Fibroblast of pulmonary artery (primary cell): ENCODE data around the gene RER1.
"Not testable (repeated sequence)": the region's sequence is repeated elsewhere in the genome, so short reads cannot be mapped to it uniquely, and the experiment has no call there.

ENCODE experiments used
- DNase-seq: peaks from one replicate; pipeline ENCODE4 v3.0.0-alpha.2; 2010; ENCODE audit warnings: low read depth
- H3K4me3 ChIP-seq: replicated peaks from 2 replicates; pipeline ENCODE4 v1.5.1; 2011; ENCODE audit warnings: low read depth, mild to moderate bottlenecking, control low read depth, low read length, moderate library complexity
- CTCF ChIP-seq: IDR thresholded peaks from 2 replicates; pipeline ENCODE4 v1.5.1; 2011; ENCODE audit warnings: mild to moderate bottlenecking, control low read depth, low read length, inconsistent platforms; ENCODE audit errors: missing control alignments

Gene RER1

GRCh38 chr1:2437617-2438016 is 46.0 kb downstream of the RER1 start:
- TF ChIP-seq CTCF, result no peak
- DNase-seq, result no peak
- no peak overlapping the region for H3K4me3 ChIP-seq

- H3K4me3 ChIP-seq, result no peak overlapping the region
- DNase-seq, result no peak
- no peak for TF ChIP-seq CTCF
Observed at GRCh38 chr1:2438038-2438437, 46.4 kb downstream of the RER1 start.

GRCh38 chr1:2438641-2439040 is 47.0 kb downstream of the RER1 start:
- no peak for TF ChIP-seq CTCF
- no peak for DNase-seq
- no peak overlapping the region for H3K4me3 ChIP-seq

- no peak for TF ChIP-seq CTCF
- no peak for DNase-seq
- H3K4me3 ChIP-seq, result no peak overlapping the region
Observed at GRCh38 chr1:2439369-2439768, 47.7 kb downstream of the RER1 start.

- not testable (repeated sequence) for H3K4me3 ChIP-seq, DNase-seq
Observed at GRCh38 chr1:2440346-2440745, 48.7 kb downstream of the RER1 start.

GRCh38 chr1:2441746-2442145 is 50.1 kb downstream of the RER1 start:
- H3K4me3 ChIP-seq, result no peak overlapping the region
- no peak for TF ChIP-seq CTCF
- no peak for DNase-seq

- no peak for TF ChIP-seq CTCF
- no peak overlapping the region for H3K4me3 ChIP-seq
- DNase-seq, result no peak
Observed at GRCh38 chr1:2442661-2443060, 51.0 kb downstream of the RER1 start.
